BJ (cell line): ENCODE results near the gene PYDC1. TPM values are rescaled to one million over a fixed set of nuclear protein-coding genes. Genes with fewer than 3 reads are reported as not detected.
A peak's percentile ranks its signal among the peaks of the same experiment; 100 is the strongest.
"Not testable (repeated sequence)": the region's sequence is repeated elsewhere in the genome, so short reads cannot be mapped to it uniquely, and the experiment has no call there.

Experiments used
- CTCF ChIA-PET: fragments of 350-600 bp; formaldehyde crosslinking; extraction: SDS; loops from one replicate; lab custom pipeline; 2021; ENCODE audit warnings: antibody characterized with exemption, inconsistent platforms; lab: Yijun Ruan, JAX
- POLR2A ChIA-PET: fragments of 300-600 bp; sonication (Branson Sonifier 250); formaldehyde crosslinking; extraction: SDS; loops from one replicate; lab custom pipeline; 2021; ENCODE audit warnings: antibody characterized with exemption; lab: Charles Lee
- DNase-seq: peaks from one replicate; pipeline ENCODE4 v3.0.0-alpha.2; 2011; ENCODE audit warnings: low read depth
- H3K27me3 ChIP-seq: 2 replicates; pipeline ENCODE4 v1.6.0; 2011; ENCODE audit warnings: low read length; ENCODE audit not compliant: control insufficient read depth, insufficient read depth
- H3K36me3 ChIP-seq: 2 replicates; pipeline ENCODE4 v1.5.1; 2011; ENCODE audit warnings: low read length; ENCODE audit not compliant: control insufficient read depth, insufficient read depth
- H3K4me3 ChIP-seq: 2 replicates; pipeline ENCODE4 v1.5.1; 2011; ENCODE audit warnings: low read depth, mild to moderate bottlenecking, control low read depth, low read length
- polyA plus RNA-seq: library from polyadenylated mRNA; depleted of rRNA; stranded (reverse); fragments of >200 nt; gene quantifications from 2 replicates; pipeline ENCODE4 v1.2.3, GENCODE V29; 2011
- TF ChIP-seq, protein P1 (sequence below): IDR thresholded peaks from 2 replicates; pipeline ENCODE4 v1.5.1; 2011; ENCODE audit warnings: low read depth, mild to moderate bottlenecking, control low read depth, inconsistent platforms, low read length, moderate library complexity; ENCODE audit not compliant: insufficient read depth

Gene PYDC1
- polyA plus RNA-seq, 1 experiment: not detected

DNA sequence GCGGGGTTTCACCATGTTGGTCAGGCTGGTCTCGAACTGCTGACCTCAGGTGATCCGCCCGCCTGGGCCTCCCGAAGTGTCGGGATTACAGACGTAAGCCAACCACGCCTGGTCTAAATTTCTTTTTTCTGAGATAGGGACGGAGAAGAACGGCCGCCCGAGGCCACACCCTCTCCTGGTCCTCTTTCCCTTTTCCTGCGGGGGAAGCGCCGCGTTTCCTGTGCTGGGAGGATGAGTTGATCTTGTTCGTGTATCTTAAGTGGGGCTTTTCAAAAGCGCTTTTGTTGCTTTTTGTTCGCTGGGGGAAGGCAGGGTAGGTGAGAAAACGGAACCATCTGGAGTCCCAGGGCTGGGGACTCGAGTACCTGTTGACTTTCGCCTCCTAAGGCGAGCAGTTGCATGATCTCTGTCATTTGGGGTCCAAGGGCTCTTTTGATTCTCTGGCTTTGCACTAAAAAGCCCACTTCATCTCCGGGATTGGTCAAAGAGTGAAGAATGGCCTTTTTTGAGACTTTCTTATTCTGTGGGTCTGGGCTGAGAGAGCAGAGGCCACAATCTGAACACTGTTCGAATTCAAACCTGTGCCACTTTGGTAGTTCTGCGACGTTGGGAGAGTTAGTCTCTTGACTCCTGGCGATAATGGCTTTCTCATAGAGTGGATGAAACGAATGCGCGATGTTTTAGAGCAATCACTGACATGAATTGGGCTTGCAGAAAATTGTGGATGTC is 35.7 kb downstream of the PYDC1 start:
- H3K4me3 ChIP-seq: peak overlapping the region; percentile 85
- H3K36me3 ChIP-seq: peaks cover 16% of the 10 kb centered on the region
- TF ChIP-seq, protein P1, sequence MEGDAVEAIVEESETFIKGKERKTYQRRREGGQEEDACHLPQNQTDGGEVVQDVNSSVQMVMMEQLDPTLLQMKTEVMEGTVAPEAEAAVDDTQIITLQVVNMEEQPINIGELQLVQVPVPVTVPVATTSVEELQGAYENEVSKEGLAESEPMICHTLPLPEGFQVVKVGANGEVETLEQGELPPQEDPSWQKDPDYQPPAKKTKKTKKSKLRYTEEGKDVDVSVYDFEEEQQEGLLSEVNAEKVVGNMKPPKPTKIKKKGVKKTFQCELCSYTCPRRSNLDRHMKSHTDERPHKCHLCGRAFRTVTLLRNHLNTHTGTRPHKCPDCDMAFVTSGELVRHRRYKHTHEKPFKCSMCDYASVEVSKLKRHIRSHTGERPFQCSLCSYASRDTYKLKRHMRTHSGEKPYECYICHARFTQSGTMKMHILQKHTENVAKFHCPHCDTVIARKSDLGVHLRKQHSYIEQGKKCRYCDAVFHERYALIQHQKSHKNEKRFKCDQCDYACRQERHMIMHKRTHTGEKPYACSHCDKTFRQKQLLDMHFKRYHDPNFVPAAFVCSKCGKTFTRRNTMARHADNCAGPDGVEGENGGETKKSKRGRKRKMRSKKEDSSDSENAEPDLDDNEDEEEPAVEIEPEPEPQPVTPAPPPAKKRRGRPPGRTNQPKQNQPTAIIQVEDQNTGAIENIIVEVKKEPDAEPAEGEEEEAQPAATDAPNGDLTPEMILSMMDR: no peak
- DNase-seq: no peak
- ChIA-PET POLR2A (interaction anchor here (0.8 to 2.1 kb wide), 5 partner anchors 21 to 270 kb away, joined by 3 to 20 read pairs (median 5); partner anchors contain the start of genes KAT8 and PYCARD), CTCF (interaction anchor here (2.5 kb wide), 1 partner anchor 39 kb away, joined by 9 read pairs; no protein-coding TSS in a partner anchor)
- H3K27me3 ChIP-seq: no peaks in the 10 kb centered on the region

DNA sequence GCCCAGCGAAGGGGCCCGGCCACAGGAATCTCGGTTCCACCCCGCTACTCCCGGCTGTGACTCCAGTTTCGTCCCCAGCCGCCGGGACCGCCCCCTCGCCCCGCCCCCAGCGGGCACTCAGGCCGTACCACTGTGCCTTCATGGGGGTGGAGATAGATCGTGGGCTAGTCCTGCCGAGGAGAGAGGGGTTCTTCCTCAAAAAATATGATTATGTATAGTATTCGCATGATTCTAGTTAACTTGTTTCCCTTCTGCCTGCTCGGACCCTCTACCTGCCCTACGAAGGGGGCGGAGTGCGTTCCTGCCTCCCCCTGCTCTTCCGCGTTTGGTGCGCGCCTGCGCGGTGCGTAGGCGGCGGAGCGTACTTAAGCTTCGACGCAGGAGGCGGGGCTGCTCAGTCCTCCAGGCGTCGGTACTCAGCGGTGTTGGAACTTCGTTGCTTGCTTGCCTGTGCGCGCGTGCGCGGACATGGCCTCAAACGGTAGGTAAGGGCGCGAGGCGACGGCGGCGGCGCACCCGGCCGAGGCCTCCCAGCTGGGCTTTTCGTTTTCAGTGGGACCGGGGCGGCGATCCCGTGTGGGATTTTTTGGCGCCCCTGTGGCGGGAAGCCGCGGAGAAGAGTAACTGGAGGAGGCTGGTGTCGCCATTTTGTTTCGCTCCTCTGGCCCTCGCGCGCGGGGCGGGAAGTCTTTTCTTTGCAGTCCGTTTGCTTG is 37.0 kb downstream of the PYDC1 start, which contains the start of gene FUS:
Gene FUS (plus strand): TSS at position 393 of the 713 bp plus-strand sequence. CDS start 76 bp downstream, at position 469.
- peak within 1 kb of the TSS; percentile 85 for H3K4me3 ChIP-seq
- no peak for DNase-seq
- peaks cover 8% of the 10 kb centered on the region for H3K36me3 ChIP-seq
- ChIA-PET CTCF (interaction anchor here (0.8 to 2.5 kb wide), 5 partner anchors 21 to 309 kb away, joined by 3 to 9 read pairs (median 3); no protein-coding TSS in a partner anchor), POLR2A (interaction anchor here (0.5 to 2.1 kb wide), 13 partner anchors 9 to 689 kb away, joined by 3 to 20 read pairs (median 4); partner anchors contain the start of genes ARMC5, KAT8, PYCARD and ZNF843)
- TF ChIP-seq, protein P1: no peak
- no peaks in the 10 kb centered on the region for H3K27me3 ChIP-seq

DNA sequence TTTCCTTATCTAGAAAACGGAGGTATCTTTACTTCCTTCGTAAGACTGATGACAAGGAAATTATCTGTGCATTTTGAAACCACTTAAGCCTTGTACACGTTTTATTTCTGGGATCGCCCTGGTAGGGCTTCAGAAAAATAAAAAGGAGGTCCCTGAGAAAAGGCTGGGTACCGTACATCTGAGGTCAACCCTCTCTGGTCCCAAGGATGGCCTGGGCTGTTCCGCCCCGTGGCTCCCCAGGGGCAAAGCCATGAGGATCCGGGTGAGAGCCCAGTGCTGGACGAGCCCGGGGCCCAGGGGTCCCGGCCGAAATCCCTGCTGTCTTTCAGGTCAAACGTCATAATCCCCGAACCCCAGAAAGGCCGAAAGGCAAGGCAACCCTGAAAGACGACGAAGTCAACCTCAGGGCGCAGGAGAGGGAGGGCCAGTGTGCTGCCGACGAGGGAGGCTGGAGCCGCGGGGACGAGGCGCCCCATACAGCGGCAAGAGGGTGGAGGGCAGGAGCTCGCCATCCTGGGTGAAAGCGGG is 37.7 kb downstream of the PYDC1 start:
- Histone ChIP-seq H3K36me3 (peaks cover 7% of the 10 kb centered on the region), H3K27me3 (no peaks in the 10 kb centered on the region), H3K4me3 (peak overlapping the region; percentile 85)
- TF ChIP-seq, protein P1: no peak
- DNase-seq: no peak
- CTCF ChIA-PET: interaction anchor here (1.1 to 2.5 kb wide), 4 partner anchors 21 to 294 kb away, joined by 3 to 9 read pairs (median 3); no protein-coding TSS in a partner anchor
- POLR2A ChIA-PET: interaction anchor here (0.6 to 2.1 kb wide), 7 partner anchors 8 to 279 kb away, joined by 3 to 20 read pairs (median 5); partner anchors contain the start of genes ARMC5, KAT8 and PYCARD

DNA sequence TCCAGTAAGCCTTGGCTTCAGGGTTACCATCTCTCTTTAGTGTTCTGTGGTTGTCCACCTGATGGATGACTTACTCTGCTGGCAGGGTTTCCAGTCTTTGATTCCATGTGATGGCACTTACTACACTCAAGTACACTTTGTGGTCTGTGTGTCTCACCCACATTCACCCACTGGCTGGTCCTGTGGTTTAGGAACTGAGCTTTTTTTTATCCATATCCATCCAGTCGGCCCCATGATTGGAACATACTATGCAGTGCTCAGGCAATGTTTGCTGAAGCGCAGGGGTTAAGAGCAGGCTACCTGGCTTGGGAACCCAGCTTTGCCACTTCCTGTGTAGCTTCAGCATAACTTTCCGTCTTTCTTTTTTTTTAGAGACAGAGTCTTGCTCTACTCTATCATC is 39.8 kb downstream of the PYDC1 start:
- TF ChIP-seq, protein P1: no peak
- ChIA-PET POLR2A (no interaction called here), CTCF (interaction anchor here (0.9 to 1.3 kb wide), 2 partner anchors 17 to 689 kb away, joined by 3 read pairs; no protein-coding TSS in a partner anchor)
- Histone ChIP-seq H3K36me3 (no peaks in the 10 kb centered on the region), H3K27me3 (no peaks in the 10 kb centered on the region), H3K4me3 (no peak overlapping the region)
- DNase-seq: no peak

DNA sequence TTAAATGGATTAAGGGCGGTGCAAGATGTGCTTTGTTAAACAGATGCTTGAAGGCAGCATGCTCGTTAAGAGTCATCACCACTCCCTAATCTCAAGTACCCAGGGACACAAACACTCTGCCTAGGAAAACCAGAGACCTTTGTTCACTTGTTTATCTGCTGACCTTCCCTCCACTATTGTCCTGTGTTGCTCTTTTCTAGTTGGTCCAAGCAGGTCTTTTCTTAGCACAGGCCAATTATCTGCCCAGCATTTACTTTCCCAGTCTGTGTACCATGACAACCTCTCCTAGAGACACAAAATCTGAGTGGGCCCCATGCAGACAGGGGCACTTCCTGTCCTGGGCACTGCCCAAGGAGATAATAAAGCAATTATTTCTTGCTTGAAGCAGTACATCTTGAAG is 46.9 kb downstream of the PYDC1 start:
- DNase-seq, CTCF ChIA-PET, POLR2A ChIA-PET: not testable (repeated sequence)

More for the DNA sequence above, 46.9 kb downstream of the PYDC1 start:
- not testable (repeated sequence) for H3K36me3 ChIP-seq, H3K4me3 ChIP-seq, H3K27me3 ChIP-seq
